Stomach (tissue), 9 donors: ENCODE measurements around the gene PRTN3. TPM values are rescaled to one million over a fixed set of nuclear protein-coding genes. Genes with fewer than 3 reads are reported as not detected.
A peak's percentile ranks its signal among the peaks of the same experiment; 100 is the strongest.
"Not testable (repeated sequence)": the region's sequence is repeated elsewhere in the genome, so short reads cannot be mapped to it uniquely, and the experiment has no call there.

ENCODE experiments used
- DNase-seq, 2 donors: peaks; one replicate each; pipeline versions ENCODE4 v3.0.0 to v3.0.0-alpha.2; 2013 to 2019
- H3K27ac ChIP-seq, 5 donors: fragments of 200-600 bp in 4 of 5; sonication (generic) in 4 of 5; one replicate each; pipeline ENCODE4 v1.5.1; 2013 to 2019; ENCODE audit warnings: mild to moderate bottlenecking in 1 of 5, moderate library complexity in 1 of 5
- H3K27me3 ChIP-seq, 3 donors: fragments of 200-600 bp; sonication (generic); one replicate each; pipeline ENCODE4 v1.5.1; 2017 to 2019; ENCODE audit warnings: mixed run types in 1 of 3
- H3K36me3 ChIP-seq, 4 donors: fragments of 200-600 bp; sonication (generic); 1 replicate in 3 of 4; 2 replicates in 1 of 4; pipeline ENCODE4 v1.5.1; 2016 to 2019
- H3K4me1 ChIP-seq, 4 donors: fragments of 200-600 bp; sonication (generic); one replicate each; pipeline ENCODE4 v1.5.1; 2016 to 2019
- H3K4me3 ChIP-seq, 4 donors: fragments of 200-600 bp; sonication (generic) in 3 of 4; one replicate each; pipeline ENCODE4 v1.5.1; 2016 to 2019; ENCODE audit warnings: mild to moderate bottlenecking in 1 of 4
- H3K9me3 ChIP-seq, 4 donors: fragments of 200-600 bp; sonication (generic); one replicate each; pipeline ENCODE4 v1.5.1; 2016 to 2019
- CTCF ChIP-seq, 7 experiments: fragments of 450-650 bp in 4 of 7; fragments of 200-600 bp in 3 of 7; sonication (generic) in 3 of 7; IDR thresholded peaks; one replicate each; pipeline ENCODE4 v1.5.1; 2016 to 2019; ENCODE audit warnings: antibody characterized with exemption in 7 of 7, control low read depth in 2 of 7, mild to moderate bottlenecking in 1 of 7
- EP300 ChIP-seq: sonication (generic); formaldehyde crosslinking; IDR thresholded peaks from one replicate; pipeline ENCODE4 v1.6.1; 2017; ENCODE audit warnings: antibody characterized with exemption
- POLR2A ChIP-seq, 4 donors: fragments of 450-650 bp; IDR thresholded peaks; one replicate each; pipeline ENCODE4 v1.6.1; 2016; ENCODE audit warnings: antibody characterized with exemption in 4 of 4, control low read depth in 2 of 4, mild to moderate bottlenecking in 1 of 4, moderate library complexity in 1 of 4
- POLR2AphosphoS5 ChIP-seq, 3 donors: sonication (generic); formaldehyde crosslinking; IDR thresholded peaks; one replicate each; pipeline ENCODE4 v1.6.1; 2016; ENCODE audit warnings: antibody characterized with exemption in 3 of 3
- WGBS, 5 donors: extraction: QIAGEN DNeasy Blood & Tissue Kit in 3 of 5; methylation state at CpG; one replicate each; pipeline versions ENCODE4 v1.1.5 to v1.1.7; 2013 to 2018; 5-methylcytosine and 5-hydroxymethylcytosine counted together
- intact Hi-C: fragments of 100-400 bp; cut with DNase I; formaldehyde crosslinking; loops from one replicate; pipeline ENCODE4 v1.15.1; 2023; ENCODE audit warnings: low total_unique reads
- polyA plus RNA-seq, 3 donors: library from polyadenylated mRNA; stranded (reverse); fragments of 200-250 nt; gene quantifications; one replicate each; pipeline ENCODE4 v1.2.3, GENCODE V29; 2013
- total RNA-seq, 5 donors: library from RNA; depleted of rRNA; stranded (reverse); fragments of >200 nt; gene quantifications; one replicate each; pipeline versions ENCODE4 v1.1.0 to v1.2.3, GENCODE V29; 2014 to 2016
- donor health status: healthy with polysubstance abuse.
- donor health status: Bipolar disorder and iron deficiency.
- donor health status: healthy.

The PRTN3 gene
- total and polyA plus RNA-seq, 8 donors: 0.15 to 2.6 TPM; not detected in 6

- peaks cover 13 to 39% (median 24%) of the 10 kb centered on the region in 4 donors for H3K4me1 ChIP-seq
- no peaks in the 10 kb centered on the region for H3K36me3 ChIP-seq
- no peaks in the 10 kb centered on the region for H3K9me3 ChIP-seq
- H3K27ac ChIP-seq: peak within 1 kb of the TSS; percentile 37 to 89 (median 77)
- intact Hi-C loops: no loop called here
- H3K4me3 ChIP-seq: peak within 1 kb of the TSS in 3 of 4 donors; percentile 6 to 16 (median 6)
- no peak for DNase-seq
- WGBS, 5 donors: 62 to 75% (median 66%) methylated on average over 8 to 55 of the region's 55 CpGs
- H3K27me3 ChIP-seq: peaks cover 8 to 76% (median 35%) of the 10 kb centered on the region in 3 donors
- no peak for TF ChIP-seq CTCF (IDR thresholded peaks at IDR 0.05)
- TF ChIP-seq POLR2A (IDR thresholded peaks at IDR 0.05): no peak
- no peak for TF ChIP-seq POLR2AphosphoS5 (IDR thresholded peaks at IDR 0.05)
- TF ChIP-seq EP300: no peak
These were observed 11.6 kb downstream of the PRTN3 start, which contains the start of gene ELANE for GRCh38 chr19:852136-853013. Gene ELANE, plus strand, starts transcription at chr19:852303. Its CDS starts 26 bp downstream, at chr19:852329.

- Histone ChIP-seq H3K36me3 (no peaks in the 10 kb centered on the region), H3K4me1 (peaks cover 13 to 32% (median 24%) of the 10 kb centered on the region in 4 donors), H3K27me3 (peaks cover 8 to 72% (median 28%) of the 10 kb centered on the region in 3 donors), H3K9me3 (no peaks in the 10 kb centered on the region), H3K4me3 (peak overlapping the region in 3 of 4 donors; percentile 6 to 16 (median 6)), H3K27ac (no peak overlapping the region)
- intact Hi-C loops: no loop called here
- 25 to 54% (median 36%) methylated on average over 10 to 65 of the region's 67 CpGs for WGBS, 5 donors
- no peak for DNase-seq
- TF ChIP-seq EP300: no peak
- TF ChIP-seq POLR2AphosphoS5 (IDR thresholded peaks at IDR 0.05): no peak
- no peak for TF ChIP-seq CTCF (IDR thresholded peaks at IDR 0.05)
- TF ChIP-seq POLR2A (IDR thresholded peaks at IDR 0.05): no peak
These were observed 12.3 kb downstream of the PRTN3 start for GRCh38 chr19:853014-853585.

GRCh38 chr19:853614-854220 is 12.9 kb downstream of the PRTN3 start:
- Histone ChIP-seq H3K4me1 (peaks cover 13 to 27% (median 24%) of the 10 kb centered on the region in 4 donors), H3K27me3 (peaks cover 8 to 72% (median 27%) of the 10 kb centered on the region in 3 donors)
- H3K9me3 ChIP-seq, intact Hi-C loops, H3K27ac ChIP-seq, H3K4me3 ChIP-seq, H3K36me3 ChIP-seq, DNase-seq: not testable (repeated sequence)
- 71 to 82% (median 76%) methylated on average over 8 to 12 of the region's 17 CpGs for WGBS, 5 donors

GRCh38 chr19:854549-854948 is 13.8 kb downstream of the PRTN3 start:
- WGBS, 5 donors: 68 to 72% (median 70%) methylated on average over 6 of the region's 6 CpGs
- intact Hi-C loops: no loop called here

More at GRCh38 chr19:854549-854948, 13.8 kb downstream of the PRTN3 start:
- H3K4me1 ChIP-seq: peaks cover 14 to 31% (median 27%) of the 10 kb centered on the region in 4 donors
- H3K36me3 ChIP-seq: no peaks in the 10 kb centered on the region
- no peaks in the 10 kb centered on the region for H3K9me3 ChIP-seq
- TF ChIP-seq POLR2A (IDR thresholded peaks at IDR 0.05): no peak
- TF ChIP-seq EP300: no peak
- no peak for TF ChIP-seq POLR2AphosphoS5 (IDR thresholded peaks at IDR 0.05)
- no peak for TF ChIP-seq CTCF (IDR thresholded peaks at IDR 0.05)
- no peak overlapping the region for H3K4me3 ChIP-seq
- no peak for DNase-seq
- peaks cover 8 to 72% (median 34%) of the 10 kb centered on the region in 3 donors for H3K27me3 ChIP-seq
- H3K27ac ChIP-seq: no peak overlapping the region
